K562 (cell line): ENCODE results near the gene GLIS1. TPM values are rescaled to one million over a fixed set of nuclear protein-coding genes. Genes with fewer than 3 reads are reported as not detected.

Experiments
- ATF7 ChIP-seq: fragments of 450-650 bp; IDR thresholded peaks from 2 replicates; pipeline ENCODE4 v1.7.1; 2014; ENCODE audit warnings: mild to moderate bottlenecking, moderate library complexity
- BHLHE40 ChIP-seq: IDR thresholded peaks from 2 replicates; pipeline ENCODE4 v1.6.1; 2011; ENCODE audit warnings: low read length, improper control_type of control experiment
- DMBX1 ChIP-seq: fragments of 250-450 bp; sonication (Bioruptor Pico); IDR thresholded peaks from 2 replicates; pipeline ENCODE4 v1.8.0; 2022; ENCODE audit warnings: inconsistent platforms, mild to moderate bottlenecking, moderate library complexity, borderline replicate concordance
- E2F3 ChIP-seq: fragments of 250-450 bp; sonication (Bioruptor Pico); IDR thresholded peaks from 2 replicates; pipeline ENCODE4 v1.4.0; 2020; ENCODE audit warnings: mild to moderate bottlenecking
- EZH2 ChIP-seq: IDR thresholded peaks from 2 replicates; pipeline ENCODE4 v1.6.1; 2012; ENCODE audit warnings: low read depth, mild to moderate bottlenecking, inconsistent platforms, low read length, borderline replicate concordance
- FOXP1 ChIP-seq: sonication (generic); formaldehyde crosslinking; IDR thresholded peaks from 2 replicates; pipeline ENCODE4 v1.8.0; 2022; ENCODE audit warnings: mild to moderate bottlenecking, missing genetic modification reagents
- MITF ChIP-seq: IDR thresholded peaks from 2 replicates; pipeline ENCODE4 v1.6.1; 2014; ENCODE audit warnings: antibody characterized with exemption
- NRF1 ChIP-seq, 2 experiments: fragments of 450-650 bp; IDR thresholded peaks in 1 of 2; conservative IDR thresholded peaks in 1 of 2; 2 replicates each; pipeline ENCODE4 v1.6.1; 2014; ENCODE audit warnings: mild to moderate bottlenecking in 2 of 2
- ZNF175 ChIP-seq: fragments of 200-800 bp; sonication (Bioruptor generic); IDR thresholded peaks from 2 replicates; pipeline ENCODE4 v1.6.1; 2016; ENCODE audit warnings: low read depth, mild to moderate bottlenecking, missing genetic modification characterization, missing compliant biosample characterization
- ZNF324 ChIP-seq: fragments of 250-450 bp; sonication (Bioruptor Pico); IDR thresholded peaks from 2 replicates; pipeline ENCODE4 v1.4.0; 2020; ENCODE audit warnings: mild to moderate bottlenecking
- ZNF592 ChIP-seq: fragments of 450-650 bp; IDR thresholded peaks from 2 replicates; pipeline ENCODE4 v1.6.1; 2017; ENCODE audit warnings: antibody characterized with exemption, mild to moderate bottlenecking
- polyA plus RNA-seq, 8 experiments: library from polyadenylated mRNA; depleted of rRNA in 4 of 8; stranded (reverse) in 5 of 8; unstranded in 3 of 8; fragments of >200 nt; fragmentation: Nextera tagmentation in 2 of 8; fragmentation: Illumina TruSeq in 1 of 8; extraction: Ambion mirVana in 2 of 8; extraction: Trizol in 1 of 8; gene quantifications; 2 replicates each; pipeline versions ENCODE4 v1.2.1 to v1.2.3, GENCODE V29; 2011 to 2014; ENCODE audit warnings: inconsistent platforms in 1 of 8, missing spikeins in 1 of 8
- total RNA-seq, 7 experiments: library from RNA; depleted of rRNA in 6 of 7; stranded (reverse); fragments of >200 nt in 6 of 7; fragmentation: Illumina TruSeq in 2 of 7; extraction: Trizol in 2 of 7; gene quantifications; 2 replicates each; pipeline versions ENCODE4 v1.2.1 to v1.2.3, GENCODE V29; 2011 to 2021; ENCODE audit warnings: low replicate concordance in 1 of 7
- TF ChIP-seq, protein P1 (sequence below): sonication (generic); formaldehyde crosslinking; IDR thresholded peaks from 2 replicates; pipeline ENCODE4 v1.4.0; 2020; ENCODE audit warnings: mild to moderate bottlenecking, missing genetic modification reagents
- TF ChIP-seq, protein P2 (sequence below): sonication (generic); formaldehyde crosslinking; IDR thresholded peaks from 2 replicates; pipeline ENCODE4 v1.8.1; 2023; ENCODE audit warnings: mild to moderate bottlenecking, missing genetic modification reagents, moderate library complexity
- TF ChIP-seq, protein P3 (sequence below): fragments of 450-650 bp; conservative IDR thresholded peaks from 2 replicates; pipeline ENCODE4 v1.6.1; 2016; ENCODE audit warnings: missing genetic modification characterization, low read depth, mild to moderate bottlenecking, missing compliant biosample characterization, moderate library complexity
- TF ChIP-seq, protein P4 (sequence below), 2 experiments: fragments of 450-650 bp; IDR thresholded peaks; 2 replicates each; pipeline ENCODE4 v1.6.1; 2016

Gene GLIS1
- total and polyA plus RNA-seq, 9 of the 15 experiments (the other 6 are each of a cell fraction or from before 2014, with no cell fraction given) = not detected

- TF ChIP-seq MITF (no peak), ZNF175 (CRISPR knock-in tag) (0 out of 2 replicates have a peak, but pooled peaks have one; percentile 48), ZNF324 (CRISPR knock-in tag) (no peak), BHLHE40 (peak; percentile 50; the same call in 1 of the 2 replicates), E2F3 (CRISPR knock-in tag) (peak; percentile 63; the same call in 1 of the 2 replicates), ZNF592 (peak; percentile 58; the same call in 1 of the 2 replicates), DMBX1 (CRISPR knock-in tag) (no peak), ATF7 (peak; percentile 24; the same call in 1 of the 2 replicates), EZH2 (no peak), FOXP1 (CRISPR knock-in tag) (no peak), NRF1 (conservative IDR thresholded peaks at IDR 0.05 in 1 of 2, IDR thresholded peaks at IDR 0.05 in 1 of 2) (peak; percentile 97)
- TF ChIP-seq, protein P1, sequence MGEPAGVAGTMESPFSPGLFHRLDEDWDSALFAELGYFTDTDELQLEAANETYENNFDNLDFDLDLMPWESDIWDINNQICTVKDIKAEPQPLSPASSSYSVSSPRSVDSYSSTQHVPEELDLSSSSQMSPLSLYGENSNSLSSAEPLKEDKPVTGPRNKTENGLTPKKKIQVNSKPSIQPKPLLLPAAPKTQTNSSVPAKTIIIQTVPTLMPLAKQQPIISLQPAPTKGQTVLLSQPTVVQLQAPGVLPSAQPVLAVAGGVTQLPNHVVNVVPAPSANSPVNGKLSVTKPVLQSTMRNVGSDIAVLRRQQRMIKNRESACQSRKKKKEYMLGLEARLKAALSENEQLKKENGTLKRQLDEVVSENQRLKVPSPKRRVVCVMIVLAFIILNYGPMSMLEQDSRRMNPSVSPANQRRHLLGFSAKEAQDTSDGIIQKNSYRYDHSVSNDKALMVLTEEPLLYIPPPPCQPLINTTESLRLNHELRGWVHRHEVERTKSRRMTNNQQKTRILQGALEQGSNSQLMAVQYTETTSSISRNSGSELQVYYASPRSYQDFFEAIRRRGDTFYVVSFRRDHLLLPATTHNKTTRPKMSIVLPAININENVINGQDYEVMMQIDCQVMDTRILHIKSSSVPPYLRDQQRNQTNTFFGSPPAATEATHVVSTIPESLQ (CRISPR knock-in tag) = 0 out of 2 replicates have a peak, but pooled peaks have one; percentile 46
- TF ChIP-seq, protein P2, sequence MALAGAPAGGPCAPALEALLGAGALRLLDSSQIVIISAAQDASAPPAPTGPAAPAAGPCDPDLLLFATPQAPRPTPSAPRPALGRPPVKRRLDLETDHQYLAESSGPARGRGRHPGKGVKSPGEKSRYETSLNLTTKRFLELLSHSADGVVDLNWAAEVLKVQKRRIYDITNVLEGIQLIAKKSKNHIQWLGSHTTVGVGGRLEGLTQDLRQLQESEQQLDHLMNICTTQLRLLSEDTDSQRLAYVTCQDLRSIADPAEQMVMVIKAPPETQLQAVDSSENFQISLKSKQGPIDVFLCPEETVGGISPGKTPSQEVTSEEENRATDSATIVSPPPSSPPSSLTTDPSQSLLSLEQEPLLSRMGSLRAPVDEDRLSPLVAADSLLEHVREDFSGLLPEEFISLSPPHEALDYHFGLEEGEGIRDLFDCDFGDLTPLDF (CRISPR knock-in tag) = peak; percentile 90; the same call in 1 of the 2 replicates
- TF ChIP-seq, protein P3, sequence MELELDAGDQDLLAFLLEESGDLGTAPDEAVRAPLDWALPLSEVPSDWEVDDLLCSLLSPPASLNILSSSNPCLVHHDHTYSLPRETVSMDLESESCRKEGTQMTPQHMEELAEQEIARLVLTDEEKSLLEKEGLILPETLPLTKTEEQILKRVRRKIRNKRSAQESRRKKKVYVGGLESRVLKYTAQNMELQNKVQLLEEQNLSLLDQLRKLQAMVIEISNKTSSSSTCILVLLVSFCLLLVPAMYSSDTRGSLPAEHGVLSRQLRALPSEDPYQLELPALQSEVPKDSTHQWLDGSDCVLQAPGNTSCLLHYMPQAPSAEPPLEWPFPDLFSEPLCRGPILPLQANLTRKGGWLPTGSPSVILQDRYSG (tag) = 0 out of 2 replicates have a peak, but pooled peaks have one; percentile 44
- TF ChIP-seq, protein P4, sequence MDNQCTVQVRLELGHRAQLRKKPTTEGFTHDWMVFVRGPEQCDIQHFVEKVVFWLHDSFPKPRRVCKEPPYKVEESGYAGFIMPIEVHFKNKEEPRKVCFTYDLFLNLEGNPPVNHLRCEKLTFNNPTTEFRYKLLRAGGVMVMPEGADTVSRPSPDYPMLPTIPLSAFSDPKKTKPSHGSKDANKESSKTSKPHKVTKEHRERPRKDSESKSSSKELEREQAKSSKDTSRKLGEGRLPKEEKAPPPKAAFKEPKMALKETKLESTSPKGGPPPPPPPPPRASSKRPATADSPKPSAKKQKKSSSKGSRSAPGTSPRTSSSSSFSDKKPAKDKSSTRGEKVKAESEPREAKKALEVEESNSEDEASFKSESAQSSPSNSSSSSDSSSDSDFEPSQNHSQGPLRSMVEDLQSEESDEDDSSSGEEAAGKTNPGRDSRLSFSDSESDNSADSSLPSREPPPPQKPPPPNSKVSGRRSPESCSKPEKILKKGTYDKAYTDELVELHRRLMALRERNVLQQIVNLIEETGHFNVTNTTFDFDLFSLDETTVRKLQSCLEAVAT (IDR thresholded peaks at IDR 0.05) = no peak
Observed at GRCh38 chr1:53460211-53460634, 278.7 kb downstream of the GLIS1 start (continued).
